ENCODE results near the gene FLNA.

FLNA gene

GRCh38 chrX:154379569-154379951 is 5.1 kb upstream of the FLNA start:
- Histone ChIP-seq H3K36me3 (peaks cover 24% of the 10 kb centered on the region), H3K4me3 (ENCODE audit: low read depth, low read length) (peak overlapping the region; percentile 90), H3K27ac (peak overlapping the region; percentile 86), H3K27me3 (ENCODE audit: insufficient read depth, low read depth, severe bottlenecking) (no peaks in the 10 kb centered on the region), H3K9me3 (ENCODE audit: severe bottlenecking) (no peaks in the 10 kb centered on the region)
- TF ChIP-seq CTCF (IDR thresholded peaks at IDR 0.05; ENCODE audit: low read depth, low read length), result no peak
- no peak for DNase-seq

- Histone ChIP-seq H3K27ac (peak within 1 kb of the TSS; percentile 96), H3K9me3 (ENCODE audit: severe bottlenecking) (no peaks in the 10 kb centered on the region), H3K27me3 (ENCODE audit: insufficient read depth, low read depth, severe bottlenecking) (no peaks in the 10 kb centered on the region), H3K4me3 (ENCODE audit: low read depth, low read length) (peak within 1 kb of the TSS; percentile 90), H3K36me3 (peaks cover 24% of the 10 kb centered on the region)
- no peak for TF ChIP-seq CTCF (IDR thresholded peaks at IDR 0.05; ENCODE audit: low read depth, low read length)
- peak; percentile 99 for DNase-seq
Measured at GRCh38 chrX:154378799-154379568, 4.5 kb upstream of the FLNA start, which contains the start of gene EMD. EMD (plus strand) TSS chrX:154379295; CDS start chrX:154379485, 190 bp downstream.

GRCh38 chrX:154378059-154378798 is 3.8 kb upstream of the FLNA start:
- DNase-seq, result no peak
- peak overlapping the region; percentile 74 for H3K4me3 ChIP-seq (ENCODE audit: low read depth, low read length)
- no peak for TF ChIP-seq CTCF (IDR thresholded peaks at IDR 0.05; ENCODE audit: low read depth, low read length)
- peak overlapping the region; percentile 96 for H3K27ac ChIP-seq
- no peaks in the 10 kb centered on the region for H3K27me3 ChIP-seq (ENCODE audit: insufficient read depth, low read depth, severe bottlenecking)
- no peaks in the 10 kb centered on the region for H3K9me3 ChIP-seq (ENCODE audit: severe bottlenecking)
- peaks cover 24% of the 10 kb centered on the region for H3K36me3 ChIP-seq

GRCh38 chrX:154376774-154377173 is 2.3 kb upstream of the FLNA start:
- no peak for DNase-seq

GRCh38 chrX:154375156-154375504 is 696 bp upstream of the FLNA start:
- Histone ChIP-seq H3K27ac (peak overlapping the region; percentile 96), H3K9me3 (ENCODE audit: severe bottlenecking) (no peaks in the 10 kb centered on the region), H3K4me3 (ENCODE audit: low read depth, low read length) (peak overlapping the region; percentile 63)

More at GRCh38 chrX:154376774-154377173, 2.3 kb upstream of the FLNA start:
- H3K36me3 ChIP-seq, result peaks cover 16% of the 10 kb centered on the region
- H3K27me3 ChIP-seq (ENCODE audit: insufficient read depth, low read depth, severe bottlenecking), result no peaks in the 10 kb centered on the region
- no peak for TF ChIP-seq CTCF (IDR thresholded peaks at IDR 0.05; ENCODE audit: low read depth, low read length)
- peak overlapping the region; percentile 96 for H3K27ac ChIP-seq
- no peak overlapping the region for H3K4me3 ChIP-seq (ENCODE audit: low read depth, low read length)
- no peaks in the 10 kb centered on the region for H3K9me3 ChIP-seq (ENCODE audit: severe bottlenecking)

More at GRCh38 chrX:154375156-154375504, 696 bp upstream of the FLNA start:
- no peak for DNase-seq
- TF ChIP-seq CTCF (IDR thresholded peaks at IDR 0.05; ENCODE audit: low read depth, low read length), result no peak
- peaks cover 6% of the 10 kb centered on the region for H3K36me3 ChIP-seq
- no peaks in the 10 kb centered on the region for H3K27me3 ChIP-seq (ENCODE audit: insufficient read depth, low read depth, severe bottlenecking)
